Loucy (cell line): ENCODE results near the gene MIEN1.

ENCODE experiments used
- EZH2phosphoT487 ChIP-seq: fragments of 200-600 bp; IDR thresholded peaks from 2 replicates; pipeline ENCODE4 v1.6.1; 2018; ENCODE audit warnings: antibody characterized with exemption, mild to moderate bottlenecking, moderate library complexity, borderline replicate concordance
- TF ChIP-seq, protein P1 (sequence below): fragments of 200-600 bp; sonication (generic); conservative IDR thresholded peaks from 2 replicates; pipeline ENCODE4 v1.5.1; 2014; ENCODE audit warnings: mild to moderate bottlenecking, antibody characterized with exemption, low read length

DNA sequence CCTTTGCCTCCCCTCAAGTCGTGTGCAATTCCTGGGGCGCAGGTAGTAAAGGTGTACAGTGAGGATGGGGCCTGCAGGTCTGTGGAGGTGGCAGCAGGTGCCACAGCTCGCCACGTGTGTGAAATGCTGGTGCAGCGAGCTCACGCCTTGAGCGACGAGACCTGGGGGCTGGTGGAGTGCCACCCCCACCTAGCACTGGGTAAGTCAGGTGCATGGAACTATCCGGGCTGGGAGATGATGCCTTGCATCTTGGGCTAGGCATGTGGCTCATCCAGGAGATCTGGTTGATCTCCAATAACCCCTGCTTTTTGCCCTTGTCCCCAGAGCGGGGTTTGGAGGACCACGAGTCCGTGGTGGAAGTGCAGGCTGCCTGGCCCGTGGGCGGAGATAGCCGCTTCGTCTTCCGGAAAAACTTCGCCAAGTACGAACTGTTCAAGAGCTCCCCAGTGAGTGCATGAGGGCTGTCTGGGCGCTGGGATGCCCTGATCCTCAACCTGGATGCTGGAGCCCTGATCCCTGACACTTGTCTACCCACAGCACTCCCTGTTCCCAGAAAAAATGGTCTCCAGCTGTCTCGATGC lies 12.6 kb upstream of the MIEN1 start:
- TF ChIP-seq, protein P1, sequence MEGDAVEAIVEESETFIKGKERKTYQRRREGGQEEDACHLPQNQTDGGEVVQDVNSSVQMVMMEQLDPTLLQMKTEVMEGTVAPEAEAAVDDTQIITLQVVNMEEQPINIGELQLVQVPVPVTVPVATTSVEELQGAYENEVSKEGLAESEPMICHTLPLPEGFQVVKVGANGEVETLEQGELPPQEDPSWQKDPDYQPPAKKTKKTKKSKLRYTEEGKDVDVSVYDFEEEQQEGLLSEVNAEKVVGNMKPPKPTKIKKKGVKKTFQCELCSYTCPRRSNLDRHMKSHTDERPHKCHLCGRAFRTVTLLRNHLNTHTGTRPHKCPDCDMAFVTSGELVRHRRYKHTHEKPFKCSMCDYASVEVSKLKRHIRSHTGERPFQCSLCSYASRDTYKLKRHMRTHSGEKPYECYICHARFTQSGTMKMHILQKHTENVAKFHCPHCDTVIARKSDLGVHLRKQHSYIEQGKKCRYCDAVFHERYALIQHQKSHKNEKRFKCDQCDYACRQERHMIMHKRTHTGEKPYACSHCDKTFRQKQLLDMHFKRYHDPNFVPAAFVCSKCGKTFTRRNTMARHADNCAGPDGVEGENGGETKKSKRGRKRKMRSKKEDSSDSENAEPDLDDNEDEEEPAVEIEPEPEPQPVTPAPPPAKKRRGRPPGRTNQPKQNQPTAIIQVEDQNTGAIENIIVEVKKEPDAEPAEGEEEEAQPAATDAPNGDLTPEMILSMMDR: no peak
- no peak for TF ChIP-seq EZH2phosphoT487
